GM12874 (cell line): Measurements from ENCODE around the gene ATP2A3.

Experiments
- TF ChIP-seq, protein P1 (sequence below): IDR thresholded peaks from 2 replicates; pipeline ENCODE4 v1.5.1; 2011; ENCODE audit warnings: low read depth, mild to moderate bottlenecking, control low read depth, low read length, moderate library complexity; ENCODE audit not compliant: insufficient read depth

Gene ATP2A3

GRCh38 chr17:3954976-3955672 is 9.1 kb downstream of the ATP2A3 start:
- TF ChIP-seq, protein P1, sequence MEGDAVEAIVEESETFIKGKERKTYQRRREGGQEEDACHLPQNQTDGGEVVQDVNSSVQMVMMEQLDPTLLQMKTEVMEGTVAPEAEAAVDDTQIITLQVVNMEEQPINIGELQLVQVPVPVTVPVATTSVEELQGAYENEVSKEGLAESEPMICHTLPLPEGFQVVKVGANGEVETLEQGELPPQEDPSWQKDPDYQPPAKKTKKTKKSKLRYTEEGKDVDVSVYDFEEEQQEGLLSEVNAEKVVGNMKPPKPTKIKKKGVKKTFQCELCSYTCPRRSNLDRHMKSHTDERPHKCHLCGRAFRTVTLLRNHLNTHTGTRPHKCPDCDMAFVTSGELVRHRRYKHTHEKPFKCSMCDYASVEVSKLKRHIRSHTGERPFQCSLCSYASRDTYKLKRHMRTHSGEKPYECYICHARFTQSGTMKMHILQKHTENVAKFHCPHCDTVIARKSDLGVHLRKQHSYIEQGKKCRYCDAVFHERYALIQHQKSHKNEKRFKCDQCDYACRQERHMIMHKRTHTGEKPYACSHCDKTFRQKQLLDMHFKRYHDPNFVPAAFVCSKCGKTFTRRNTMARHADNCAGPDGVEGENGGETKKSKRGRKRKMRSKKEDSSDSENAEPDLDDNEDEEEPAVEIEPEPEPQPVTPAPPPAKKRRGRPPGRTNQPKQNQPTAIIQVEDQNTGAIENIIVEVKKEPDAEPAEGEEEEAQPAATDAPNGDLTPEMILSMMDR = no peak

DNA sequence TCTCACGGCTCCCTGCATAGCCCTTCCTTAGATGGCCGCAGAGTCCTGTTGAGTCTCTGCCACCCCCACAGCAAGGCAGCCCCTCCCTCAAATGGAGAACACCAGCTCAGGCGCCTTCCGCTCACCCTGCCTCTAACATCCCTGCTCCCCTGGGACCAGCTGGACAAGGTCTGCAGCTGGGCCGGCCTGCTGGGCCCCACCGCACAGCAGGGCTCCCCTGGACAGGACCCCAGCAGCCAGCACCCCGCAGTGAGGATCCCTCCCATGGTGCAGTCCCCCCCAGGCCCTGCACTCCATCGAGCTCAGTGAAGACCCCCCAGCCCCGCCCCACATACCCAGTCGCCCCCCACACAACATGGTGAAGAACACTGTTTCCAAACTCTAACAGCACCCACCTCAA is 10.2 kb downstream of the ATP2A3 start:
- TF ChIP-seq, protein P1 = no peak

DNA sequence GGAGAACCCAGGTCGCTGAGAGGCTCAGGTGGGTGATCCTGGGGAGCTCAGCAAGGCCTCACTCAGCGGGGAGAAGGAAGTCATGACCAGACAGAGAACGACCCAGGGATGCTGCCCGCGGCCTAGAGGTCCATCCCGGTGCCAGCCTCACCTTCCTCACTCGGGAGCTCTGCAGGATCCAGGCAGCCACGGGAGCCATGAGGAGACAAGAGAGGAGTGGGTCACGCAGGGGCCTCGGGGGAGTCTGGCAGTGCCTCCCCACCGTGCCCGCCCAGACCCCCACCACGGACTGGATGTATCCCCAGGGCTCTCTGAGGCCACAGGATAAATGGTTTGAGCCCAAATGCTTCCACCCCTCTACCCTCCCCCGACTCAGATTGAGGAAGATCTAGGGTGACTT is 10.7 kb downstream of the ATP2A3 start:
- TF ChIP-seq, protein P1 = no peak

GRCh38 chr17:3952186-3952585 is 12.1 kb downstream of the ATP2A3 start:
- TF ChIP-seq, protein P1 = no peak

DNA sequence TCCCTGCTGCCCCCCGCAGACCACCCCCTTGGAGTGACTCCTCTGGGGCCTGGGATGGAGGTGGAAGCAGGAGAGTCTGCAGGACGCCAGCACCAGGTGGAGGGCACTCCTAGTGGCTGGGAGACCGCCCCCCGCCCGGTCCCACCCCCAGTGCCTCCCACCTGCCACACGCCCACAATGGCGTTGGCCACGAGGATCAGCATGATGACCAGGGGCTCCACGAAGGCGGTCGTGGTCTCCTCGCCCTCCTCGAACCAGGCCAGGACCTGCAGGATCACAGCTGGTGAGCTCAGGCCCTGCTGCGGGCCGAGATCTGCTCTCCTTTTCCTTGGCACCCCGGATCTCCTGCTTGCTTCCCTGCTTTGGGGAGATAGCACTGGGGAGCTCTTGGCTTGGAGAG is 12.8 kb downstream of the ATP2A3 start:
- TF ChIP-seq, protein P1 = no peak

GRCh38 chr17:3951003-3951402 is 13.2 kb downstream of the ATP2A3 start:
- TF ChIP-seq, protein P1 = no peak

DNA sequence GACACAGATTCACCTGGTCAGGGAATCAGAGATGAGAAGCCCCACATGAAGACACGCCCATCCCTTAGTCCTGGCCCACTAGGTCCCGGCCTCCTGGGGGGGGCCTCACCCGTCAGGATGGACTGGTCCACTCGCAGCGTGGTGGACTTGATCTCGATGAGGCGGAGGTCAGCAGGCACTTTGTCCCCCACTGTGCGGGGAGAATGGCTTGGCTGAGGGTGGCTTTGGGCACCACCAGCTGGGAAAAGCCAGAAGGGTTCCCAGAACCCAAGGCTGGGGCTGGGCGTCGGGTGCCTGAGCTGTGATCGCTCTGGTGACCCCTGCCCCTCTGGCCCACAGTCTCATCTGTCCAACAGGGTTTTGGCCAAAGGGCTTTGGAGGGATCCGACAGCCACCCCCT is 13.7 kb downstream of the ATP2A3 start:
- TF ChIP-seq, protein P1 = no peak
